Measurements from ENCODE around the gene CCDC112.
"Not testable (repeated sequence)": the region's sequence is repeated elsewhere in the genome, so short reads cannot be mapped to it uniquely, and the experiment has no call there.

Gene CCDC112

GRCh38 chr5:115249379-115249778 is 47.1 kb downstream of the CCDC112 start:
- not testable (repeated sequence) for DNase-seq

- DNase-seq, result no peak
Measured at GRCh38 chr5:115246361-115246991, 50.0 kb downstream of the CCDC112 start.

GRCh38 chr5:115243412-115243811 is 53.0 kb downstream of the CCDC112 start:
- no peak for DNase-seq

GRCh38 chr5:115241881-115242642 is 54.4 kb downstream of the CCDC112 start:
- DNase-seq, result no peak

- DNase-seq, result no peak
Measured at GRCh38 chr5:115237066-115237465, 59.4 kb downstream of the CCDC112 start.

GRCh38 chr5:115236599-115236998 is 59.9 kb downstream of the CCDC112 start:
- no peak for DNase-seq

- no peak for DNase-seq
Measured at GRCh38 chr5:115231598-115231997, 64.9 kb downstream of the CCDC112 start.

GRCh38 chr5:115229606-115230005 is 66.8 kb downstream of the CCDC112 start:
- DNase-seq, result no peak

- no peak for DNase-seq
Measured at GRCh38 chr5:115227281-115227680, 69.2 kb downstream of the CCDC112 start.
